H1 (cell line): ENCODE results near the gene HECTD1. TPM values are rescaled to one million over a fixed set of nuclear protein-coding genes. Genes with fewer than 3 reads are reported as not detected.

Experiments used
- BACH1 ChIP-seq: IDR thresholded peaks from 2 replicates; pipeline ENCODE4 v1.6.1; 2012; ENCODE audit warnings: low read length, improper control_type of control experiment
- CHD7 ChIP-seq: fragments of 300-600 bp; sonication (generic); IDR thresholded peaks from 2 replicates; pipeline ENCODE4 v1.7.1; 2012; ENCODE audit warnings: low read length, moderate library complexity, mild to moderate bottlenecking, inconsistent platforms; ENCODE audit not compliant: insufficient replicate concordance
- EZH2 ChIP-seq: fragments of 200-600 bp; sonication (generic); IDR thresholded peaks from 2 replicates; pipeline ENCODE4 v1.7.1; 2012; ENCODE audit warnings: low read depth, mild to moderate bottlenecking, moderate library complexity, low read length, inconsistent platforms; ENCODE audit not compliant: severe bottlenecking
- SP2 ChIP-seq: IDR thresholded peaks from 2 replicates; pipeline ENCODE4 v1.6.1; 2012; ENCODE audit warnings: mild to moderate bottlenecking, low read length, inconsistent platforms
- polyA plus RNA-seq, 7 experiments: library from polyadenylated mRNA; depleted of rRNA in 3 of 7; stranded (reverse) in 5 of 7; unstranded in 2 of 7; fragments of >200 nt in 5 of 7; fragments of 200-250 nt in 2 of 7; gene quantifications; 1 replicate in 5 of 7; 2 replicates in 1 of 7; 4 replicates in 1 of 7; pipeline versions ENCODE4 v1.2.1 to v1.2.3, GENCODE V29; 2011 to 2013; ENCODE audit warnings: missing spikeins in 2 of 7, mixed read lengths in 2 of 7
- total RNA-seq: library from RNA; stranded (reverse); fragmentation: NEBNext Ultra II Directional; extraction: Animal tissue kit (Norgen Biotek cat#: 25700); gene quantifications from 2 replicates; pipeline ENCODE4 v1.2.1, GENCODE V29; 2021

The HECTD1 gene
- total and polyA plus RNA-seq, 2 of the 8 experiments (the other 6 are each of a cell fraction or from before 2014, with no cell fraction given) = 44.7 to 105 TPM

DNA sequence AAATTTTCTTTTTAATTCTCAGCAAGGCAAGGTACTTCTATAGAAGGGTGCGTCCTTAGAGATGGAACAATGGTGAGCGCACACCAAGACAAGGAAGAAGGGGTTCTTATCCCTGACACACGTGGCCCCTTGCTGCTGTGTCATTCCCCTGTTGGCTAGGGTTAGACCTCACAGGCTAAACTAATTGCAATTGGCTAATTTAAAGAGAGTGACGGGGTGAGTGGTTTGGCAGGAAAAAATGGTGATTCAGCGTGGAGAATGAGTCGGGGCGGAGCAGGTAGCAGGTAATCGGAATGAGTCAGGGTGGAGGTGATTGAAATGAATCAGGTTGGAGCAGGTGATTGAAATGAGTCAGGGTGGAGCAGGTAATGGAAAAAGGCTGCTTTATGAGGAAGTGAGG, 36.3 kb upstream of the HECTD1 start (continued):
- TF ChIP-seq CHD7 (no peak), EZH2 (no peak), SP2 (no peak), BACH1 (peak; percentile 57; the same call in 1 of the 2 replicates)
